IPS DF 19.7 (cell line): ENCODE results near the gene ADARB1.
"Not testable (repeated sequence)": the region's sequence is repeated elsewhere in the genome, so short reads cannot be mapped to it uniquely, and the experiment has no call there.

Experiments used
- DNase-seq: peaks from one replicate; pipeline ENCODE4 v3.0.0-alpha.2; 2013; ENCODE audit warnings: low read depth, low spot score

ADARB1 gene

DNA sequence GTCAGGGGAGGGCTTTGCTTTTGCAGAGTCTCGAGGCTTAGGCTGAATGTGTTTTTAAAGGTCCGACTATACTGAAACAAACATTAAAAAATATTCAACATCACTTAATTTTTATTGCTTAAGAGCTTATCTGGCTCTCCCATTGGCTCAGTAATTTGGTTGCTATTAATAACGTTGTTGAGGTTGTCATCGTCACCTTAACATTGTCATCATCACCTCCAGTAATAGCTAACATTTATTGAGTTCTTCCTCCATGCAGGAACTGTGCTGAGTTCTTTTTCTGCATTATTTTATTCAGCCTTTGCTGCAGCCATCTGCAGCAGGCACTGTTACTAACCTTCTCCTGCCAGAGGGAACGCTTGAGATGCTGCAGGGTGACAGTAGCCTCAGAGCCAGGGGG is 40.1 kb downstream of the ADARB1 start:
- DNase-seq: no peak

DNA sequence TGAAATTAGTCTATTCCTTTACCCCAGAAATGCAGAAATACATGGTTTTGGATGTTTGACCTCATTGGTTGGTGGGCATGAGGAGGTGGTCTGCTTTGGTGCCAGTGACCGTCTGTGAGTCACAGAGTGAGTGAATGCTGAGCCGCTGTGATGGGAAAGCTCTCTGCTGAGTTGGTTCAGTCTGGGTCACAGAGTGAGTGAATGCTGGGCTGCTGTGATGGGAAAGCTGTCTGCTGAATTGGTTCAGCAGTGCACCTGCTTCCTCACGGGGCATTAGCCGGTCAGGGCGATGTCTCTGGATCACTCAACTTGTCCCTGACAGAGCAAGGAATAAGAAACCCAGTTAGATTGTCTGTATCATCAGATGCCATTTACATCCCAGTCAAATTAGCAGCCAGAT is 40.8 kb downstream of the ADARB1 start:
- no peak for DNase-seq

GRCh38 chr21:45116066-45116465 is 41.7 kb downstream of the ADARB1 start:
- DNase-seq: no peak

GRCh38 chr21:45117314-45117713 is 42.9 kb downstream of the ADARB1 start:
- no peak for DNase-seq

- DNase-seq: no peak
Measured at GRCh38 chr21:45118099-45118498, 43.7 kb downstream of the ADARB1 start.

DNA sequence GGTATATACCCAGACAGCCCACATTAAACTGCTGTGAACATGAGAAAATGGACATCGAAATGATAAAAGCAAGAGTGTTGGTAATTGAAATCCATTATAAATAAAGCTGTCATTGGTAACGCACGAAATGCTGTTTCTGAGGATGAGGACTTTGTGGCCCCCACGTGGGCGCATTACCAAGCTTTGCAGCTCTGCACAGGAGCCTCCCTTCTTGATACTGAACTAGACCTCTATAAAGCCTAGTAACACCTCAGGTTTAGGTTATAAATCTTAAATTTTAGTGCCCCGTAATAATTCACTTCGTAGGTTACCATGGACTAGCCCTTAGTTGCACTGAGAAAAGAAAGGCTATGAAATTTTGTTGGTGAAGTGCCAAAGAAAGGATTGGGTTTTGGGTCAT is 45.4 kb downstream of the ADARB1 start:
- DNase-seq: no peak

GRCh38 chr21:45120975-45121374 is 46.6 kb downstream of the ADARB1 start:
- no peak for DNase-seq

DNA sequence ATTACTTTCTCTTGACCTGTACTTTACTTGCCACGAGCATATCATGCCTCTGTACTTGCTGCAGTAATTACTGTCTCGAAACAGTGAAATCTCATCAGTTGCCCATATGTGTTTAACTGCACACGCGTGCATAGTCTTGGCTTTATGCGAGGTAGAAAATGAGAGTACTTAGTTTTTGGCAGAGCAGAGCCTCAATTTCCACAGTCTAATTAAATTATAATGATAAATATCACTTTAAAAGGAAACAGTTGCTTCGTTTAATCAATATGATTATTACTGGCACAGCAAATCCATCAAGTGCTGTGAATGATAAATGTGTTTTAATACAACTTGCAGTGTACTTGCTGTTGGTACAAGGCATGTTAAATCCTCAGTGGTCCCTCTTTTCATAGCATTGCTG is 47.6 kb downstream of the ADARB1 start:
- no peak for DNase-seq

DNA sequence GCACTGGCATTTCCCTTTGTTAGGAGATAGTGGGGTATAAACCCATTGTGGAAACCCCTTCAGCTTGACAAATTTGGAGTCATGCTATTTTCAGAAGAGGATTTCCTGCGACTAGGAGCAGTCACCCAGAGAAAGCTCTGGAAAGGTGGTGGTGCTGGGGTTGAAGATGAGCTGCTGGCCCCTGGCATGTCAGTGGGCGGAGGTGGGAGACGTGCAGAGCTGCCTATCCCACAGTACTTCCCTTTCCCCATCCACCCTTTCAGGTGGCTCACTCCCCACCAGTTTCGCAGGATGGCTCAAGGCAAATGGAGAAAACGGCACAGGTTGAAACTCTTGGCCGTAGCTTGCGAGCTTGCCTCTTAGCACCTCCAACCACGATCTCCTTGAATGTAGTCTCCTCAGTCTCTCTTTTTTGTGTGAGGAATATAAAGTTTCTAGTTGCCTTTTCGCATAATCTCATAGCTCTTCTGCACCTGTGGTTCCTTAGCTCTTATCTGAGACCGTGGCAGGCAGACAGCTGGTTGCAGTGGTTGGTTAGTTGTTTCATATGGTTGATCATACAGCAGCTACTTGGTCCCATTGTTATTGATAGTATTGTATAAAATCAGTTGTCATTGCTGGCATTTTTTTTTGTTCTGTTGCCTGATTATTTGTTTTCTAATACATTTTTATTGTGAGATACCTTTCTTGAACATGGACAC is 48.2 kb downstream of the ADARB1 start:
- no peak for DNase-seq

DNA sequence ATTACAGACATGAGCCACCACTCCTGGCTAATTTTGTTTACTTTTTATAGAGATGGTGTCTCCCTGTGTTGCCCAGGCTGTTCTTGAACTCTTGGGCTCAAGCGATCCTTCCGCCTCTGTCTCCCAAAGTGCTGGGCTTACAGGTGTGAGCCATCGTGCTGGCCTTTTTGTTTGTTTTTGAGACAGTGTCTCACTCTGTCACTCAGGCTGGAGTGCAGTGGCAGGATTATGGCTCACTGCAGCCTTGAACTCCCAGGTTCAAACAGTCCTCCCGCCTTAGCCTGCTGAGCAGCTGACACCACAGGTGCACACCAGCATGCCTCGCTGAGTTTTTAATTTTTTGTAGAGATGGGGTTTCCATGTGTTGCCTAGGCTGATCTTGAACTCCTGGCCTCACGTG is 49.1 kb downstream of the ADARB1 start:
- no peak for DNase-seq

DNA sequence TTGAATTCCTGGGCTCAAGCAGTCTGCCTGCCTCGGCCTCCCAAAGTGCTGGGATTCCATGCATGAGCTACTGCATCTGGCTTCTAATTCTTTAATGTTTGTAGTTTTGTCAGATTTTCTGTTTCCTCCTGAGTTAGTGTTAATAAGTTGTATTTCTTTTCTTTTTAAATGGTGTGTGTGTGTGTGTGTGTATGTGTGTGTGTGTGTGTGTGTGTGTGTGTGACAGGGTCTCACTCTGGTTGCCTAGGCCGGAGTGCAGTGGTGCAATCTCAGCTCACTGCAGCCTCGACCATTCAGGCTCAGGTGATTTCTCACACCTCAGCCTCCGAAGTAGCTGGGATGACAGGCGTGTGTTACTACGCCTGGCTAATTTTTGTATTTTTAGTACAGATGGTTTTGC is 50.2 kb downstream of the ADARB1 start:
- DNase-seq: no peak

- no peak for DNase-seq
Measured at GRCh38 chr21:45125357-45125756, 51.0 kb downstream of the ADARB1 start.

DNA sequence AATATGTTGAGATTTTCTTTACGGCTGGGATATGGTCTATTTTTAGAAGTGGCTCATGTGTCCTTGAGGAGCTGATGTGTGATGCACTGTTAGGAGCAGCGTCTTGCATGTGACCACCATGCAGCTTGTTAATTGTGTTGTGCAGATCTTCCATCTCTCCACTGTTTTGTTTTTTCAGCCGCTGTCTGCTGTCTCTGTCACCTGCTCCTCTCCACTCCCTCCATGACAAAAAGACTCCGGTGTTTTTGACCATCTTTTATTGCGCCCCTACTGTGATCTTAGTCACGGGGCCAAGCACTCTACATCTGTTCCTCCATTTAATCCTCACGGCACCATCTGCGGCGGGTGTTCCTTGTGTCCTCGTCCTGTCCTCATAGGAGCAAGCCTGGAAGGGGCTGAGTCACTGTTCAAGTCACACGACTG is 51.8 kb downstream of the ADARB1 start:
- DNase-seq: no peak

DNA sequence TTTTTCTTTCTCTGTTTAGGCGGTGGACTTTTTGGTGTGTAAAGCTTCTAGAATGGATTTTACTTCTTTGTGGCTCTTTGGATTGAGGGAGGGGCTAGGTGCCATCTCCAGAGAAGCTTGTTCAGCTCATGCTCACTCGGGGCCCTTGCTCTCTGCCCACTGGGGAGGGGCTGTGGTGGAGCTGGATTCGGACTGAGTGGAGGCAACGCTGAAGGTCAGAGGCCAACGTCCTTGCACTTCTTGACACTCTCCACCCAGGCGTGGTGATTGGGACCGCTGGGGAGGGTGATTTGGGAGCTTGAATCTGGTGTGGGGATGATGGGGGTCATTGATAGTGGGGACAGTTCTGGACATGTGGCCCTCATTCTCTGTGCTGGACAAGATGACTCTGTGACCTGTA is 52.6 kb downstream of the ADARB1 start:
- no peak for DNase-seq

- no peak for DNase-seq
Measured at GRCh38 chr21:45127937-45128336, 53.6 kb downstream of the ADARB1 start.

DNA sequence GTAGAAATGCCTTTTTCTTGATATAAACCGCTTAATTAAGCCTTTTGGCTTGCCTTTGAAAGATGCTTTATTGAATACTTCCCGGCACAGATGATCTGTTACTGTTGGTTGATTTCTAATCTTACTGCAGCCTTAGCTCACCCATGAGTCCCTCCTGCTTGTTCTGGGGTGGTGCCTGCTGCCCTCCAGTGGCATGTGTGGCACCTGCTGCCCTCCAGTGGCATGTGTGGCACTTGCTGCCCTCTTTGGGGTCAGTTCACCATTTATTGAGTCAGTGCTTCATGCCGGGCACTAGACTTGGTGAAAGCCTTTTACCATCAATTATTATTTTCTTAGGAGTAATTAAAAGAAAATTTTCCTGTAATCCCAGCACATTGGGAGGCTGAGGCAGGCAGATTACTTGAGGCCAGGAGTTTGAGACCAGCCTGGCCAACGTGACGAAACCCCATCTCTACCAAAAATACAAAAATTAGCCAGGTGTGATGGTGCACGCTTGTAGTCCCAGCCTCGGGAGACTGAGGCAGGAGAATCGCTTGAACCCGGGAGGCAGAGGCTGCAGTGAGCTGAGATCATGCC is 54.3 kb downstream of the ADARB1 start:
- DNase-seq: no peak

GRCh38 chr21:45129189-45129923 is 55.0 kb downstream of the ADARB1 start:
- no peak for DNase-seq

DNA sequence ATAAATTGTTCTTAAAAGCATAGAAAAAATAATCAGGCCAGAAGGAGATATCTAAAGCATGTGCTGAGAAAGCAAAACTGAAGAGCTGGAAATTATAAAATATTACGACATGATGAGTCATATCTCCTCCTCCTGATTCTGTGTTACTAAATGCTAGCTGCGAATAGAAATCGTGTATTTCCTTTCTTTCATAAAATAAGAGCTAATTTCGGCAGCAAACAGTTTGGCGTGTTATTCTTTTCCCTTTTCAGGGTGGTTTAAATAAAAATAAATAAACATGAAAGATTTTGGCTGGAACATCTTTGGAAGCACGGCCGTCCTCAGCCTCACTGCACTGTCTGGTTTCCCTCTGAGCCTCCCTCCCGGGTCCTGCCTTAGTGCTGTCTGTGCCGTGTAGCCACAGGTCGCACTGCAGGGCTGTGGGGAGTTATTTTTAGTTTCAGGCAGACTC is 56.0 kb downstream of the ADARB1 start:
- DNase-seq: no peak

- DNase-seq: no peak
Measured at GRCh38 chr21:45131537-45131999, 57.2 kb downstream of the ADARB1 start.

GRCh38 chr21:45132841-45133573 is 58.6 kb downstream of the ADARB1 start:
- no peak for DNase-seq

DNA sequence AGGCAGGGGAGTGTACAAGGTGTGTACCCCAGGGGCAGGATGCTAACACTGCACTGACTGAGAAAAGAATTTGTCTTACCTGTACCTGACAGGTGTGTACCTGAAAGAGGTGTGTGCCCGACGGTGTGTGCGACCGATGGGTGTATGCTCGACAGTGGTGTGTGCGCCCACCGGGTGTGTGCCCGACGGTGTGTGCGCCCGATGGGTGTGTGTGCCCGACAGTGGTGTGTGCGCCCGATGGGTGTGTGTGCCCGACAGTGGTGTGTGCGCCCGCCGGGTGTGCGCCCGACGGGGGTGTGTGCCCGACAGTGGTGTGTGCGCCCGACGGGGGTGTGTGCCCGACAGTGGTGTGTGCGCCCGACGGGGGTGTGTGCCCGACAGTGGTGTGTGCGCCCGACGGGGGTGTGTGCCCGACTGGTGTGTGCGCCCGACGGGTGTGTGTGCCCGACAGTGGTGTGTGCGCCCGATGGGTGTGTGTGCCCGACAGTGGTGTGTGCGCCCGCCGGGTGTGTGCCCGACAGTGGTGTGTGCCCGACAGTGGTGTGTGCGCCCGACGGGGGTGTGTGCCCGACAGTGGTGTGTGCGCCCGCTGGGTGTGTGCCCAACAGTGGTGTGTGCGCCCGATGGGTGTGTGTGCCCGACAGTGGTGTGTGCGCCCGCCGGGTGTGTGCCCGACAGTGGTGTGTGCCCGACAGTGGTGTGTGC is 59.3 kb downstream of the ADARB1 start:
- DNase-seq: not testable (repeated sequence)
